Stimulated activated CD8-positive, alpha-beta memory T cell treated with anti-CD3 and anti-CD28 coated beads, Interleukin-15, amount 100 ng/mL, for 4 hours (primary cell): ENCODE measurements around the gene ZBTB21.
"Not testable (repeated sequence)": the region's sequence is repeated elsewhere in the genome, so short reads cannot be mapped to it uniquely, and the experiment has no call there.

Experiments
- DNase-seq, 2 donors: peaks; one replicate each; pipeline ENCODE4 v3.0.0-alpha.2; 2020; ENCODE audit warnings: low read depth in 2 of 2

ZBTB21 gene

GRCh38 chr21:42019101-42019605 lies 9.0 kb upstream of the ZBTB21 start:
- DNase-seq = no peak

- no peak for DNase-seq
Measured at GRCh38 chr21:42017022-42017421, 6.9 kb upstream of the ZBTB21 start.

GRCh38 chr21:42016364-42016985 lies 6.3 kb upstream of the ZBTB21 start:
- DNase-seq = no peak

- no peak for DNase-seq
Measured at GRCh38 chr21:42013931-42014330, 3.8 kb upstream of the ZBTB21 start.

- no peak for DNase-seq
Measured at GRCh38 chr21:42013376-42013775, 3.2 kb upstream of the ZBTB21 start.

- DNase-seq = no peak
Measured at GRCh38 chr21:42012763-42013329, 2.7 kb upstream of the ZBTB21 start.

- no peak for DNase-seq
Measured at GRCh38 chr21:42012344-42012743, 2.2 kb upstream of the ZBTB21 start.

GRCh38 chr21:42010507-42011495 lies 641 bp upstream of the ZBTB21 start:
- DNase-seq = no peak

GRCh38 chr21:42009018-42009830 lies 936 bp downstream of the ZBTB21 start:
- peak; percentile 22 to 32 for DNase-seq

GRCh38 chr21:42007356-42007940 lies 2.7 kb downstream of the ZBTB21 start:
- DNase-seq = no peak

GRCh38 chr21:42006765-42007164 lies 3.4 kb downstream of the ZBTB21 start:
- no peak for DNase-seq

GRCh38 chr21:42004406-42005199 lies 5.6 kb downstream of the ZBTB21 start:
- no peak for DNase-seq

GRCh38 chr21:42003051-42003461 lies 7.1 kb downstream of the ZBTB21 start:
- DNase-seq = no peak

- peak in 1 of 2 donors; percentile 63 for DNase-seq
Measured at GRCh38 chr21:42002421-42002958, 7.7 kb downstream of the ZBTB21 start.

- no peak for DNase-seq
Measured at GRCh38 chr21:42001781-42002180, 8.4 kb downstream of the ZBTB21 start.

- no peak for DNase-seq
Measured at GRCh38 chr21:42000908-42001307, 9.3 kb downstream of the ZBTB21 start.

- no peak for DNase-seq
Measured at GRCh38 chr21:41997657-41998056, 12.5 kb downstream of the ZBTB21 start.

- DNase-seq = no peak
Measured at GRCh38 chr21:41995577-41995976, 14.6 kb downstream of the ZBTB21 start.

- DNase-seq = not testable (repeated sequence)
Measured at GRCh38 chr21:41994613-41995012, 15.5 kb downstream of the ZBTB21 start.

GRCh38 chr21:41993744-41994143 lies 16.4 kb downstream of the ZBTB21 start:
- DNase-seq = no peak
